Small intestine (tissue), 7 donors: ENCODE results near the gene GTF2F2. TPM values are rescaled to one million over a fixed set of nuclear protein-coding genes. Genes with fewer than 3 reads are reported as not detected.

ENCODE experiments used
- DNase-seq, 2 donors: peaks; one replicate each; pipeline versions ENCODE4 v3.0.0 to v3.0.0-alpha.2; 2013
- FAIRE-seq: peaks from 2 replicates; lab custom pipeline; 2012; peaks lifted over from hg19 to GRCh38; lab: Jason Lieb, UNC
- H3K27ac ChIP-seq, 3 donors: one replicate each; pipeline ENCODE4 v1.5.1; 2013; ENCODE audit warnings: low read length in 2 of 3, mild to moderate bottlenecking in 2 of 3, control low read depth in 1 of 3, inconsistent platforms in 1 of 3, low read depth in 1 of 3, moderate library complexity in 1 of 3
- H3K27me3 ChIP-seq, 3 donors: one replicate each; pipeline ENCODE4 v1.6.1; 2013; ENCODE audit warnings: low read length in 3 of 3, inconsistent platforms in 1 of 3; ENCODE audit not compliant: control insufficient read depth in 3 of 3, insufficient read depth in 3 of 3
- H3K36me3 ChIP-seq, 3 donors: one replicate each; pipeline ENCODE4 v1.6.1; 2013; ENCODE audit warnings: low read length in 3 of 3, inconsistent platforms in 1 of 3, low read depth in 1 of 3, mild to moderate bottlenecking in 1 of 3, moderate library complexity in 1 of 3; ENCODE audit not compliant: control insufficient read depth in 3 of 3, insufficient read depth in 2 of 3
- H3K4me1 ChIP-seq, 3 donors: one replicate each; pipeline ENCODE4 v1.6.1; 2013; ENCODE audit warnings: low read length in 2 of 3, inconsistent platforms in 1 of 3, low read depth in 1 of 3, mild to moderate bottlenecking in 1 of 3, moderate library complexity in 1 of 3; ENCODE audit not compliant: control insufficient read depth in 3 of 3, insufficient read depth in 2 of 3
- H3K4me3 ChIP-seq, 3 donors: one replicate each; pipeline ENCODE4 v1.5.1; 2013; ENCODE audit warnings: low read length in 3 of 3, control low read depth in 1 of 3, inconsistent platforms in 1 of 3, low read depth in 1 of 3, mild to moderate bottlenecking in 1 of 3, moderate library complexity in 1 of 3
- H3K9me3 ChIP-seq, 2 donors: one replicate each; pipeline ENCODE4 v1.6.1; 2013; ENCODE audit warnings: low read depth in 1 of 2, low read length in 1 of 2; ENCODE audit not compliant: control insufficient read depth in 2 of 2, insufficient read depth in 1 of 2
- WGBS, 3 donors: extraction: QIAGEN DNeasy Blood & Tissue Kit; methylation state at CpG; one replicate each; pipeline ENCODE4 v1.1.7; 2013; 5-methylcytosine and 5-hydroxymethylcytosine counted together
- polyA plus RNA-seq, 4 donors: library from polyadenylated mRNA; stranded (reverse) in 3 of 4; unstranded in 1 of 4; fragments of 200-250 nt in 3 of 4; fragments of 120-200 nt in 1 of 4; gene quantifications; one replicate each; pipeline versions ENCODE4 v1.2.1 to v1.2.3, GENCODE V29; 2013
- donor health status: healthy with polysubstance abuse.
- donor health status: control.
- donor health status: control.
- donor health status: Bipolar disorder and iron deficiency.
- donor health status: healthy.

GTF2F2 gene
- polyA plus RNA-seq, 4 donors = 11.6 to 18.9 (median 15.8) TPM

DNA sequence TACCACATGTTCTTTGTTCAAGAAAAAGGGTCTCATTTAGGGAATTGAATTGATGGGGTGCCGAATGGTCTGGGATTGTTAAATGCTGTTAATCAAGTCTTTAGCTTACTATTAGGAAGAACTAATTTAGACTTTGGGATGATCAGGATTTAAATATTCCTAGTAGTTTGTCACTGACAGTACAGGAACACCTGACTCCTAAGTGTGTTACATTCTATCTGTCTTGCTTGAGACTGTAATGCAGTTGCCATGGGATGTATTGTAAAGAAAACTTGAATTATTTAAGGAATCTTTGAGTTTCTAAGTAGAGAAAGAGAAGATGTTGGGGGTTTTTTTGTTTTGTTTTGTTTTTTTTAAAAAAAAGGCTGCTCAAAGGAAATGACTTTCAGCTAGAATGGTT lies 98.4 kb downstream of the GTF2F2 start:
- FAIRE-seq (no peak), DNase-seq (peak in 1 of 2 donors; percentile 6)
- no peaks in the 10 kb centered on the region for H3K36me3 ChIP-seq
- H3K4me1 ChIP-seq = peaks cover 0 to 4% (median 0%) of the 10 kb centered on the region in 3 donors
- H3K9me3 ChIP-seq = no peaks in the 10 kb centered on the region
- no peaks in the 10 kb centered on the region for H3K27me3 ChIP-seq
- peak overlapping the region in 1 of 3 donors; percentile 42 for H3K27ac ChIP-seq
- H3K4me3 ChIP-seq = no peak overlapping the region
- WGBS, 3 donors = 90 to 97% (median 97%) methylated on average over 1 of the region's 1 CpG

GRCh38 chr13:45219123-45219891 lies 99.0 kb downstream of the GTF2F2 start:
- Histone ChIP-seq H3K27ac (peak overlapping the region in 1 of 3 donors; percentile 42), H3K36me3 (no peaks in the 10 kb centered on the region)

GRCh38 chr13:45219938-45220375 lies 99.6 kb downstream of the GTF2F2 start:
- peak; percentile 20 to 62 for DNase-seq
- Histone ChIP-seq H3K27me3 (no peaks in the 10 kb centered on the region), H3K36me3 (no peaks in the 10 kb centered on the region), H3K27ac (peak overlapping the region in 1 of 3 donors; percentile 24), H3K4me1 (peaks cover 0 to 4% (median 0%) of the 10 kb centered on the region in 3 donors), H3K9me3 (no peaks in the 10 kb centered on the region), H3K4me3 (no peak overlapping the region)
- no peak for FAIRE-seq
- WGBS, 3 donors = 32 to 63% (median 47%) methylated on average over 4 of the region's 4 CpGs

More at GRCh38 chr13:45219123-45219891, 99.0 kb downstream of the GTF2F2 start:
- FAIRE-seq = peak; percentile 5
- Histone ChIP-seq H3K4me3 (no peak overlapping the region), H3K9me3 (no peaks in the 10 kb centered on the region), H3K4me1 (peaks cover 0 to 4% (median 0%) of the 10 kb centered on the region in 3 donors), H3K27me3 (no peaks in the 10 kb centered on the region)
- 33 to 63% (median 44%) methylated on average over 5 of the region's 5 CpGs for WGBS, 3 donors
- DNase-seq = peak; percentile 79 to 87

GRCh38 chr13:45220403-45220802 lies 100.1 kb downstream of the GTF2F2 start:
- DNase-seq = no peak
- no peak overlapping the region for H3K4me3 ChIP-seq
- H3K4me1 ChIP-seq = peaks cover 0 to 4% (median 0%) of the 10 kb centered on the region in 3 donors
- no peaks in the 10 kb centered on the region for H3K9me3 ChIP-seq
- no peaks in the 10 kb centered on the region for H3K36me3 ChIP-seq
- peak overlapping the region in 1 of 3 donors; percentile 14 for H3K27ac ChIP-seq
- no peaks in the 10 kb centered on the region for H3K27me3 ChIP-seq
- 93 to 97% (median 94%) methylated on average over 4 of the region's 4 CpGs for WGBS, 3 donors
- FAIRE-seq = no peak

GRCh38 chr13:45222516-45222915 lies 102.2 kb downstream of the GTF2F2 start:
- FAIRE-seq (no peak), DNase-seq (no peak)
- 93 to 98% (median 95%) methylated on average over 3 of the region's 3 CpGs for WGBS, 3 donors
- H3K4me1 ChIP-seq = peaks cover 0 to 4% (median 0%) of the 10 kb centered on the region in 3 donors
- no peak overlapping the region for H3K4me3 ChIP-seq
- no peak overlapping the region for H3K27ac ChIP-seq
- no peaks in the 10 kb centered on the region for H3K27me3 ChIP-seq
- no peaks in the 10 kb centered on the region for H3K36me3 ChIP-seq
- H3K9me3 ChIP-seq = no peaks in the 10 kb centered on the region

DNA sequence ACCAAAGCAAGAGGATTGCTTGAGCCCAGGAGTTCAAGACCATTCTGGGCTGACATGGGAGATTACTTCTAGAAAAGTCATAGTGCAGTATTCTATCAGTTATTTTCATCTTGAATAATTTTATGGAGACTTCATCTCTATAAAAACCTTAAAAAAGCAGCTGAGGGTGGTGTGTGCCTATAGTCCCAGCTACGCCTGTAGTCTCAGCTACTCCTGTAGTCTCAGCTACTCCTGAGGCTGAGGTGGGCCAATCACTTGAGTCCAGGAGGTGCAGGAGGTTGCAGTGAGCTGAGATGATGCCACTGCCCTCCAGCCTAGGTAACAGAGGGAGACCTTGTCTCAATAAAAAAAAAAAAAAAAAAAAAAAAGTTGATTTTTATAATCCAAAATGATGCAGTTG lies 102.6 kb downstream of the GTF2F2 start:
- 97 to 100% (median 100%) methylated on average over 1 of the region's 1 CpG for WGBS, 3 donors
- Histone ChIP-seq H3K9me3 (no peaks in the 10 kb centered on the region), H3K4me3 (no peak overlapping the region), H3K4me1 (peaks cover 0 to 4% (median 0%) of the 10 kb centered on the region in 3 donors), H3K27me3 (no peaks in the 10 kb centered on the region), H3K36me3 (no peaks in the 10 kb centered on the region), H3K27ac (no peak overlapping the region)
- FAIRE-seq = no peak
- DNase-seq = no peak

- Histone ChIP-seq H3K27me3 (no peaks in the 10 kb centered on the region), H3K36me3 (peaks cover 0 to 6% (median 0%) of the 10 kb centered on the region in 3 donors), H3K27ac (no peak overlapping the region), H3K4me1 (no peaks in the 10 kb centered on the region), H3K4me3 (no peak overlapping the region), H3K9me3 (no peaks in the 10 kb centered on the region)
- DNase-seq = no peak
- no peak for FAIRE-seq
Observed at GRCh38 chr13:45224176-45224575, 103.9 kb downstream of the GTF2F2 start.

- no peak overlapping the region for H3K4me3 ChIP-seq
- H3K36me3 ChIP-seq = peaks cover 0 to 7% (median 0%) of the 10 kb centered on the region in 3 donors
- H3K4me1 ChIP-seq = no peaks in the 10 kb centered on the region
- no peaks in the 10 kb centered on the region for H3K27me3 ChIP-seq
- no peak for DNase-seq
- H3K9me3 ChIP-seq = no peaks in the 10 kb centered on the region
- no peak overlapping the region for H3K27ac ChIP-seq
- WGBS, 3 donors = 95 to 98% (median 98%) methylated on average over 4 of the region's 4 CpGs
- no peak for FAIRE-seq
Observed at GRCh38 chr13:45225370-45225769, 105.1 kb downstream of the GTF2F2 start.
